HepG2 (cell line): ENCODE data around the gene FUT3. TPM values are rescaled to one million over a fixed set of nuclear protein-coding genes. Genes with fewer than 3 reads are reported as not detected.

Experiments
- HIC2 ChIP-seq: sonication (generic); formaldehyde crosslinking; IDR thresholded peaks from 2 replicates; pipeline ENCODE4 v1.9.0; 2022; ENCODE audit warnings: low read depth, missing genetic modification reagents
- MAX ChIP-seq: IDR thresholded peaks from 2 replicates; pipeline ENCODE4 v1.6.1; 2012; ENCODE audit warnings: inconsistent platforms
- MYC ChIP-seq: sonication (generic); formaldehyde crosslinking; IDR thresholded peaks from 2 replicates; pipeline ENCODE4 v1.9.0; 2021; ENCODE audit warnings: missing genetic modification reagents, borderline replicate concordance
- NR2F6 ChIP-seq, 2 experiments: IDR thresholded peaks; 2 replicates each; pipeline ENCODE4 v1.6.1; 2016; ENCODE audit warnings: antibody characterized with exemption in 1 of 2, mild to moderate bottlenecking in 1 of 2
- SNRNP70 ChIP-seq: fragments of 200-400 bp; formaldehyde crosslinking; IDR thresholded peaks from 2 replicates; pipeline ENCODE4 v1.6.1; 2017; ENCODE audit warnings: mild to moderate bottlenecking, low read depth, low read length, moderate library complexity
- TBX2 ChIP-seq: sonication (generic); formaldehyde crosslinking; IDR thresholded peaks from 2 replicates; pipeline ENCODE4 v1.5.0; 2020; ENCODE audit warnings: missing genetic modification reagents, mild to moderate bottlenecking, borderline replicate concordance
- ZBTB26 ChIP-seq: IDR thresholded peaks from 2 replicates; pipeline ENCODE4 v1.6.1; 2016; ENCODE audit warnings: missing compliant biosample characterization, missing genetic modification reagents, borderline replicate concordance
- ZFP37 ChIP-seq: sonication (generic); formaldehyde crosslinking; IDR thresholded peaks from 2 replicates; pipeline ENCODE4 v1.4.0; 2020; ENCODE audit warnings: missing genetic modification reagents, borderline replicate concordance
- ZNF329 ChIP-seq: sonication (generic); formaldehyde crosslinking; IDR thresholded peaks from 2 replicates; pipeline ENCODE4 v1.9.0; 2021; ENCODE audit warnings: low read depth, mild to moderate bottlenecking, missing genetic modification reagents
- ZNF451 ChIP-seq: sonication (generic); formaldehyde crosslinking; IDR thresholded peaks from 2 replicates; pipeline ENCODE4 v1.5.0; 2020; ENCODE audit warnings: mild to moderate bottlenecking, missing genetic modification reagents
- ZNF496 ChIP-seq: sonication (generic); formaldehyde crosslinking; IDR thresholded peaks from 2 replicates; pipeline ENCODE4 v1.8.1; 2023; ENCODE audit warnings: mild to moderate bottlenecking, moderate library complexity, missing genetic modification reagents; ENCODE audit not compliant: insufficient replicate concordance
- ZNF605 ChIP-seq: sonication (generic); formaldehyde crosslinking; IDR thresholded peaks from 2 replicates; pipeline ENCODE4 v1.8.0; 2022; ENCODE audit warnings: mild to moderate bottlenecking, missing genetic modification reagents
- ZNF709 ChIP-seq: sonication (generic); formaldehyde crosslinking; IDR thresholded peaks from 2 replicates; pipeline ENCODE4 v1.5.0; 2020; ENCODE audit warnings: mild to moderate bottlenecking, missing genetic modification reagents
- ZSCAN31 ChIP-seq: sonication (generic); formaldehyde crosslinking; IDR thresholded peaks from 2 replicates; pipeline ENCODE4 v1.5.0; 2020; ENCODE audit warnings: low read depth, mild to moderate bottlenecking, missing genetic modification reagents
- polyA plus RNA-seq, 8 experiments: library from polyadenylated mRNA; depleted of rRNA in 3 of 8; stranded (reverse) in 7 of 8; unstranded in 1 of 8; fragments of >200 nt; fragmentation: Illumina TruSeq in 4 of 8; extraction: Trizol in 4 of 8; gene quantifications; 2 replicates each; pipeline versions ENCODE4 v1.2.1 to v1.2.3, GENCODE V29; 2011 to 2016; ENCODE audit warnings: low read depth in 4 of 8, missing spikeins in 1 of 8, mixed read lengths in 1 of 8; ENCODE audit not compliant: insufficient read depth in 1 of 8
- total RNA-seq, 5 experiments: library from RNA; depleted of rRNA; stranded (reverse); fragments of >200 nt; fragmentation: Illumina TruSeq; extraction: Trizol; gene quantifications; 2 replicates each; pipeline ENCODE4 v1.2.3, GENCODE V29; 2016; ENCODE audit warnings: low read depth in 1 of 5
- TF ChIP-seq, protein P1 (sequence below): sonication (generic); formaldehyde crosslinking; IDR thresholded peaks from 2 replicates; pipeline ENCODE4 v1.5.1; 2020; ENCODE audit warnings: mild to moderate bottlenecking, missing genetic modification reagents
- TF ChIP-seq, protein P2 (sequence below): sonication (generic); formaldehyde crosslinking; IDR thresholded peaks from 2 replicates; pipeline ENCODE4 v1.5.0; 2020; ENCODE audit warnings: mild to moderate bottlenecking, missing genetic modification reagents, borderline replicate concordance

The FUT3 gene
- total and polyA plus RNA-seq, 2 of the 13 experiments (the other 11 are each of a cell fraction or from before 2014, with no cell fraction given), result 0.53 to 1.1 TPM

- peak; percentile 50 for TF ChIP-seq HIC2 (CRISPR knock-in tag)
- peak; percentile 36; the same call in 1 of the 2 replicates for TF ChIP-seq NR2F6 (IDR thresholded peaks at IDR 0.05)
- TF ChIP-seq NR2F6 (CRISPR knock-in tag; IDR thresholded peaks at IDR 0.05), result peak; percentile 51
- TF ChIP-seq ZFP37 (CRISPR knock-in tag), result 0 out of 2 replicates have a peak, but pooled peaks have one; percentile 45
- 0 out of 2 replicates have a peak, but pooled peaks have one; percentile 59 for TF ChIP-seq ZNF709
- 0 out of 2 replicates have a peak, but pooled peaks have one; percentile 66 for TF ChIP-seq ZSCAN31 (CRISPR knock-in tag)
- TF ChIP-seq ZNF605, result peak; percentile 46; the same call in 1 of the 2 replicates
- TF ChIP-seq, protein P1, sequence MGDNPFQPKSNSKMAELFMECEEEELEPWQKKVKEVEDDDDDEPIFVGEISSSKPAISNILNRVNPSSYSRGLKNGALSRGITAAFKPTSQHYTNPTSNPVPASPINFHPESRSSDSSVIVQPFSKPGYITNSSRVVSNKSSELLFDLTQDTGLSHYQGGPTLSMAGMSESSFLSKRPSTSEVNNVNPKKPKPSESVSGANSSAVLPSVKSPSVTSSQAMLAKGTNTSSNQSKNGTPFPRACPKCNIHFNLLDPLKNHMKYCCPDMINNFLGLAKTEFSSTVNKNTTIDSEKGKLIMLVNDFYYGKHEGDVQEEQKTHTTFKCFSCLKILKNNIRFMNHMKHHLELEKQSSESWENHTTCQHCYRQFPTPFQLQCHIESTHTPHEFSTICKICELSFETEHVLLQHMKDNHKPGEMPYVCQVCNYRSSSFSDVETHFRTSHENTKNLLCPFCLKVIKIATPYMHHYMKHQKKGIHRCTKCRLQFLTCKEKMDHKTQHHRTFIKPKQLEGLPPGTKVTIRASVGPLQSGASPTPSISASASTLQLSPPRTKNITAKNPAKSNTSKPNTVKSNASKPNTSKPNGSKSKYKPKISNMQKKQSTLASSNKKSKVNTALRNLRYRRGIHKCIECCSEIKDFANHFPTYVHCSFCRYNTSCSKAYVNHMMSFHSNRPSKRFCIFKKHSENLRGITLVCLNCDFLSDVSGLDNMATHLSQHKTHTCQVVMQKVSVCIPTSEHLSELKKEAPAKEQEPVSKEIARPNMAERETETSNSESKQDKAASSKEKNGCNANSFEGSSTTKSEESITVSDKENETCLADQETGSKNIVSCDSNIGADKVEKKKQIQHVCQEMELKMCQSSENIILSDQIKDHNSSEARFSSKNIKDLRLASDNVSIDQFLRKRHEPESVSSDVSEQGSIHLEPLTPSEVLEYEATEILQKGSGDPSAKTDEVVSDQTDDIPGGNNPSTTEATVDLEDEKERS (CRISPR knock-in tag), result 0 out of 2 replicates have a peak, but pooled peaks have one; percentile 30
- peak; percentile 71 for TF ChIP-seq TBX2 (CRISPR knock-in tag)
- no peak for TF ChIP-seq ZNF329 (CRISPR knock-in tag)
- peak; percentile 13; the same call in 1 of the 2 replicates for TF ChIP-seq MYC (CRISPR knock-in tag)
- TF ChIP-seq ZBTB26, result 0 out of 2 replicates have a peak, but pooled peaks have one; percentile 37
- no peak for TF ChIP-seq ZNF451
- TF ChIP-seq MAX, result peak; percentile 82
- TF ChIP-seq, protein P2, sequence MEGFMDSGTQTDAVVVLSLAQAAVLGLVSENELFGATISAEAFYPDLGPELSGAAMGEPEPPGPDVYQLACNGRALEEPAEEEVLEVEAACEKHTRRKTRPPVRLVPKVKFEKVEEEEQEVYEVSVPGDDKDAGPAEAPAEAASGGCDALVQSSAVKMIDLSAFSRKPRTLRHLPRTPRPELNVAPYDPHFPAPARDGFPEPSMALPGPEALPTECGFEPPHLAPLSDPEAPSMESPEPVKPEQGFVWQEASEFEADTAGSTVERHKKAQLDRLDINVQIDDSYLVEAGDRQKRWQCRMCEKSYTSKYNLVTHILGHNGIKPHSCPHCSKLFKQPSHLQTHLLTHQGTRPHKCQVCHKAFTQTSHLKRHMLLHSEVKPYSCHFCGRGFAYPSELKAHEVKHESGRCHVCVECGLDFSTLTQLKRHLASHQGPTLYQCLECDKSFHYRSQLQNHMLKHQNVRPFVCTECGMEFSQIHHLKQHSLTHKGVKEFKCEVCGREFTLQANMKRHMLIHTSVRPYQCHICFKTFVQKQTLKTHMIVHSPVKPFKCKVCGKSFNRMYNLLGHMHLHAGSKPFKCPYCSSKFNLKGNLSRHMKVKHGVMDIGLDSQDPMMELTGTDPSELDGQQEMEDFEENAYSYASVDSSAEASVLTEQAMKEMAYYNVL, result no peak
- no peak for TF ChIP-seq ZNF496 (CRISPR knock-in tag)
- no peak for TF ChIP-seq SNRNP70
These were observed 51.7 kb downstream of the FUT3 start (continued) for GRCh38 chr19:5799247-5800241.
